Smooth muscle cell of the brain vasculature (primary cell): Measurements from ENCODE around the gene MTCL1.

ENCODE experiments used
- DNase-seq: peaks from one replicate; pipeline ENCODE4 v3.0.0-alpha.2; 2012; ENCODE audit warnings: low read depth, low spot score

The MTCL1 gene

DNA sequence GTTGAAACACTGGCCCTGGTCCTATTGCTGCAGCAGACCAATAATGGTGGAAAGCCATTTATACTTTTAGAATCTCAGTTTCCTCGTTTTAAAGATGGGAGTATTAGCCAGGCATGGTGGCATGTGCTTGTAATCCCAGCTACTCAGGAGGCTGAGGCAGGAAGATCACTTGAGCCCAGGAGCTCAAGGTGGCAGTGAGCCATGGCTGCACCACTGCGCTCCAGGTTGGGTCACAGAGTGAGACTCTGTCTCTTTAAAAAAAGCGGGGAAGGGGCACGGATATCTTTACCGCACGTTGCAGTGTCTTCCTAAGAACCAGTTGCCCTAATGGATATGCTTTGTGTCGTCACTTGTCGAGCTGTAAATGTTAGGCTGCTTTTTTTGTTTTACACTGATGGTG lies 8.3 kb downstream of the MTCL1 start:
- DNase-seq: no peak

DNA sequence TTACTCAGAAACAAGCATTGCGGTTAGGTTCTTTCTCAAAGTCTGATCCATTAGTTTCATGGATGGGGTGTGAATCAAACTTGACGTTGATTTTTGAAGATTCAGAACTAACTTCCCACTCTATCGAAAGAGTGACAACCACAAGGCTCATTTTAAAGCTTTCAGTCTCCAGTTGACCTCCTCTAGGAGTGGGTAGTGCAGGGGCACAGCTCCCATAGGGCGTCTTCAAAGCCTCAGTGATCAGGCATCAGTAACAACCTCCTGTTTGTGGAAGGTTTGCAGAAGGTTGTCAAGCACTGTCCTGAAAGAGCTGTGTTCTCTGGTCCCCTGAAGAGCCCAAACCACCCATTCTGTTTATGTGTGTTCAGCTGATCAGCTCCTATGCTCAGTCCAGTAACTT lies 10.2 kb downstream of the MTCL1 start:
- DNase-seq: no peak

DNA sequence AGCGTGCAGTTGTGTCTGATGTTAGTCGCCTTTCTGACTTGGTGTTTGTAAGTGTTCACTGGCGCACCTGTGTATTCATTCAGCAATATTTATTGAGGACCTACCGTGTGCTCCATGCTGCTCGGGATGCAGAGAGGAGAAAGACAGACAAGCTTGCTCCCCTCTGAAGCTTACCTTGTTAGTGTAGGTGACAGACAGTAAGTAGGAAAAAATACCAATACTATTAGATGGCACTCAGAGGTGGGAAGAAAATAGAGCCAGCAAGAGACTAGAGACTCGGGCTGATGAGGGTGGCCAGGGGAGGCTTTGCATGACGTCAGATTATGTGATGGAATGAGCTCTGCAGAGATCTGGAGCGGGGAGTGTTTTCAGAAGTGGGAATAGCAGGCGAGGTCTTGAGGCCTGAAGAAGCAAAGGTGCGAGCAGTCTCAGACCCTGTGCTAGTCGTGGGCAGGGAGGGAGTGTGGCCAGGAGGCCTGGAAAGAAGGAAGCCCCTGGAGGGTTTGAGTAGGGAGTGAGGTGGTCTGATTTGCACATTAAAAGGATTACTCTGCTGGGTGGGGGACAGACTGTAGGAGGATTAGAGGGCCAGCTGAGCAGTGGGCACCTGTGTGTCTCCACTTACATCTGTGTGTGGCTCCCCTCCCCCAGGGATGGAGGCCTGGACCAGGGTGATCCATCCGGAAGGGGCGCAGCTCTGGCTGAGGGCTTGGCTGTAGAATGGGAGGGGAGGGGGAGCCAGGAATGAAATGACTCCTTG lies 11.8 kb downstream of the MTCL1 start:
- no peak for DNase-seq

DNA sequence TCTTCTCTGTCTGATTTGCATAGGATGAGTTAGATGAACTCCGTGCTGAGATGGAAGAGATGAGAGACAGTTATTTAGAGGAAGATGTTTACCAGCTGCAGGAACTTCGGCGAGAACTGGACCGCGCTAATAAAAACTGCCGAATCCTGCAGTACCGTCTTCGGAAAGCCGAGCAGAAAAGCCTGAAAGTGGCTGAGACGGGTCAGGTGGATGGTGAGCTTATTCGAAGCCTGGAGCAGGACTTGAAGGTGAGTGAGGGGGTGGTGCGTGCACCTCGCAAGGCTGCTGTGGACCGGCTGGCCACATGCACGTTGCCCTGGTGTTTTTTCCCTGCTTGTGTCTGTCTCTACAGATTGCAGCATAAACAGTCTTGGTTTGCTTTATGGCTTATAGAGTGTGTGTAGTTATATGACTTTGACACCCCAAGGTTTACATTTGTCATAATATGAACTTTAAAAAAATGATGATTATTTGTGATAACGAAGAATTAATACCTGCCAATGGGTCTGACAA lies 13.1 kb downstream of the MTCL1 start:
- no peak for DNase-seq

DNA sequence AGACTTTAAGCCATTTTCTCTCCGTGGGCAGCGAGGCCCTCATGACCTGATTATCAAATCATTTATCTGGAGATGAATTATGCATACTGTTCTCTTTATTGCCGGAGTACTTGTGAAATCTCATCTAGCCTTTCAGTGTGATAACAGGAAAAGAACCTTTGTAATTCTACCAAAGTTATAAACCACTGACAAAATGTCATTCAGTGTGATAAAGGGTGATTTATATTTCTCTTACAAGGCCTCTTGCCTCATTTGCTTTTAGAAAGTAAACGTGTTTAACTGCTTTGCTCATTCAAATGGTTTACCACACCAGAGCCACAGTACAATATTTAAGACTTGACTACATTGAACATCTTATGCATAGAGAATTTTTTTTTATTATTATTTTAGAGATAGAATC lies 13.8 kb downstream of the MTCL1 start:
- DNase-seq: no peak

DNA sequence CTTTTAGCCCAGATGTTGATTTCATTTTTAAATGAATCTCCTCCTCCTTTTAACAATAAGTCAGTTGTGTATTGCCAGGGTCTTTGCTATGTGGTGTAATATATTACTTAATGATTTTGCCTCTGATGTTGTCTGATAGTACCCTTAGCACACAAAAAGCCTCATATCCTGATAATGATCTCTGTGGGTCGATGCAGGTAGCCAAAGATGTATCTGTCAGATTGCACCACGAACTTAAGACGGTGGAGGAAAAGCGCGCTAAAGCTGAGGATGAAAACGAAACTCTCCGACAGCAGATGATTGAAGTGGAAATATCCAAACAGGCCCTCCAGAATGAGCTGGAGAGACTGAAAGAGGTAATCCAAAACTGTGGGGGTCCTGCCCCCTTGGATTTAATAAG lies 14.8 kb downstream of the MTCL1 start:
- DNase-seq: no peak

DNA sequence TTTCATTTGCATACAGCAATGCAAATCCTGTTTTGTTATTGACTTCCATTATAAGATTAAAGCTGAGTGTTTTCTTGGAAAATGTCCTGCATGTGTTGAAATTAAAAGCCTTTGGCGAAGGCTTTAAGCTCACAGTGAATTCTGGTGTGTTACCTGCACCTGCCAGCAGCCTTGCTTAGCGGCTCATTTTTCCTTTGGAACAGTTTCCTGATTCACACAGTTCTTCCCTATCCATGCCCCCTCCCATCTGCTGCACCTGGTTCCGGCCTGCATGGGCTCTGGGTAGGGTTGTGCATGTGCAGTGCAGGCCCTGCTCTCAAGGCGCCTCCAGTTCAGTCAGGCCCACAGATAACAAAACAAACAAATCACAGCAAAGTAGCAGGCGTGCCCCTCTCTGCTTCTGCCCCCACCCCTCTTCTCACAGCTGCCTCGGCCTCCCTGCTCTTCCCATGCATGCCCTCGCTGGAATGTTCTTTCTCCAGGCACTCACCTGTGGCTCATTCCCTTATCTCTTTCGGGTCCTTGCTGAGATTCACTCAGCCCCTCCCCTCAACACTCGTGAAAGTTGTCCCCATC lies 15.8 kb downstream of the MTCL1 start:
- no peak for DNase-seq

DNA sequence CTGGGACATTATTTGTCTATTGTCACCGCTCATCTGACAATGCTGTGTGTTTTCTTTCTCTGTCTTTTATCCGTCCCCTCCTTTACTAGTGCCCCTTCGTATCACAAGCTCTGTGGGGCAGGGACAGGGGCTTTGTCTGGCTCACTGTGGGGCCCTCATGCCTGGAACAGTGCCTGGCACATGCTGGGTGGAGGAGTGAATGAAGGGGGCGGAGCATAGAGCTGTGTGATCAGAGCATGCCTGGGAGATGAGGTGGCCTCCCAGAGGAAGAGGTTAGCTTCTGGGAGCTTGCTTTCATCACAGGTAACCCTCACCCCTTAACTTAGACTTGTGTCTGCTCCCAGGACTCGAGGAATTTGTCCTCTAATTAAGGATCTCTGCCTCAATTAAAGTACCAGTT lies 16.4 kb downstream of the MTCL1 start:
- DNase-seq: no peak

DNA sequence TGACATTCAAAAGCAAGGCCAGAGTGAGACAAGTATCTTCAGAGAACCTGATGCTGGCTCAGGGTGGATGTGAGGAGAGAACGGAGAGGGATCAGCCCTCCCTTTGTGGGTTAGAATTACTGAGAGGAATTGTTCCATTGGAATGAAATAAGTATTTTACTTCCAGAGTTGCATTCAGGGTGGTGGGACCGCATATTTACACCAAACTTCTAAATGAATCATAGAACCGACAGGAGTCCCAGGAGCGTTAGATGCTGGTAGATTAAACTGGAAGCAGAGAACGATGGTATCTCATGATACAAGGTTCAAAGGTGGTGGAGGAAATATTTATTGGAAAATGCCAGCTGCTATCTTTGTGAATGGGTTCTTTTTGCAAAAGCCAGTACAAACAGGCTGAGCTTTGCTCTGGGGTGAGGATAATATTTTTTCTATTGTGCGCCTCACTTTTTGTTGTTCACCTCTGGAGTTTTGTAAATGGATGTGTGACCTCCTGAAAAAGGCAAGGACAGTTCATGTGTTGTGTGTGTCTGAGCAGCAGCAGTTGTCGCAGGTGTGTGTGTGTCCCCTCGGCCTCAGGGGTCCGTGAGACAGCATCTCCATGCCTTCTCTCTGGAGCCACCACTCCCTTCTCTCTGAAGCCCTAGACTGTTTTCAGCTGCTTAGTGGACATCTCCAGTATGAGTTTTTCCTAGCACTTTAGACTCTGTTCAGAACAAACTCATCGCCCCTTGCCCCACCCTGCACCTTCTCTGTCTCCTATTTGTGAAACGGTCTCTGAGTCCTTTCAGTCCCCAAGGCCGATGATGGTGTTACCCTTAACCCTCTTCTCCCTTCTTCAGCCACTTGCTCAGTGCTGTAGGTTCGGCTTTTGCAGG lies 17.8 kb downstream of the MTCL1 start:
- DNase-seq: no peak

DNA sequence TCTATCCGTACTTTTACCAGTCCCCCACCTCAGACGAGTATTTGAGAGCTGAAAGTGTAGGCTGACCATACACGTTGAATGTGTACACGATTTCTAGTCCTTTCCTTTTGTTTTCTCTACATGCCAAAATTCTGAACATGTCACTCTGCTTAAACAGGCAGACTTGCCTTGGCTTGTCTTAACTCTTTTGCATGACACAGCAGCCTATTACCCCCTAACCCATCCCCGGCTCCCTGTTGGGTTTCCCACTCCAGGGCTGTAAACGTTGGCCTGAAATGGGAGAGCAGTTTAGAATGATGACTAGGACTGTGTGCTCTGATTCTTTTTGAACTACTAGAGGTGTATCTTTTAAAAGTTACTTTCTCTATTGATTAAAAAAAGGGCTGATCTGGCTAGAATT lies 19.1 kb downstream of the MTCL1 start:
- DNase-seq: no peak

DNA sequence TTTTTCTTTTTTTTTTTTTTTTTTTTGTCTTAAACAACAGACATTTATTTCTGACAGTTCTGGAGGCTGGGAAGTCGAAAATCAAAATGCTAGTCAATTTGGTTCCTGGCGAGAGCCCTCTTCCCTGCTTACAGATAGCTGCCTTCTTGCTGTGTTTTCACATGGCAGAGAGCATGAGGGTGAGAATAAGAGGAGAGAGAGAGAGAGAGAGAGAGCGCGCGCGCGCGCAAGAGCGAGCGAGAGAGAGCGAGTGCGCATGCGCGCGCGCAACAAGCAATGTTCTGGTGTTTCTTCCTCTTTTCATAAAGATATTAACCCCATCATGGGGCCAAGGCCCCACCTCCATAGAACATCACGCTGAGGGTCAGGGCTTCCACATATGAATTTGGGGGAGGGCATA lies 20.9 kb downstream of the MTCL1 start:
- DNase-seq: no peak

DNA sequence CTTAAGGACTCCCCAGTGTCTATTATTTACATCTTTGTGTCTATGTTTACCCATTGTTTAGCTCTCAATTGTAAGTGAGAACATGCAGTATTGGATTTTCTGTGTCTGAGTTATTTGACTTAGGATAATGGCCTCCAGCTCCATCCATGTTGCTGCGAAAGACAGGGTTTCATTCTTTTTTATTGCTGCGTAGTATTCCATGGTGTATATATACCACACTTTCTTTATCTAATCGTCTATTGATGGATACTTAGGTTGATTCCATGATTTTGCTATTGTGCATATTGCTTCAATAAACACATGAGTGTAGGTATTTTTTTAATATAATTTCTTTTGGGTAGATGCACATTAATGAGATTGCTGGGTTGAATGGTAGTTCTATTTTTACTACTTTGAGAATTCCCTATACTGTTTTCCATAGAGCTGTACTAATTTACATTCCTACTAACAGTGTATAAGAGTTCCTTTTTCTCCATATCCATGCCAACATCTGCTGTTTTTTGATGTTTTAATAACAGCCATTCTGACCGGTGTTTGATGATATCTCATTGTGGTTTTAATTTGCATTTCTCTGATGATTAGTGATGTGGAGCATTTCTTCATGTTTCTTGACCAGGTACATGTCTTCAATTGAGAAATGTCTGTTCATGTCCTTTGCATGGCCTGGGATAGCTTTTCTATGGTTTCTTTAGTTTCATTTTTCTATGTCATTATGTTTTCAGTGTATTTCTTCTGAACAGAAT lies 21.8 kb downstream of the MTCL1 start:
- DNase-seq: no peak

DNA sequence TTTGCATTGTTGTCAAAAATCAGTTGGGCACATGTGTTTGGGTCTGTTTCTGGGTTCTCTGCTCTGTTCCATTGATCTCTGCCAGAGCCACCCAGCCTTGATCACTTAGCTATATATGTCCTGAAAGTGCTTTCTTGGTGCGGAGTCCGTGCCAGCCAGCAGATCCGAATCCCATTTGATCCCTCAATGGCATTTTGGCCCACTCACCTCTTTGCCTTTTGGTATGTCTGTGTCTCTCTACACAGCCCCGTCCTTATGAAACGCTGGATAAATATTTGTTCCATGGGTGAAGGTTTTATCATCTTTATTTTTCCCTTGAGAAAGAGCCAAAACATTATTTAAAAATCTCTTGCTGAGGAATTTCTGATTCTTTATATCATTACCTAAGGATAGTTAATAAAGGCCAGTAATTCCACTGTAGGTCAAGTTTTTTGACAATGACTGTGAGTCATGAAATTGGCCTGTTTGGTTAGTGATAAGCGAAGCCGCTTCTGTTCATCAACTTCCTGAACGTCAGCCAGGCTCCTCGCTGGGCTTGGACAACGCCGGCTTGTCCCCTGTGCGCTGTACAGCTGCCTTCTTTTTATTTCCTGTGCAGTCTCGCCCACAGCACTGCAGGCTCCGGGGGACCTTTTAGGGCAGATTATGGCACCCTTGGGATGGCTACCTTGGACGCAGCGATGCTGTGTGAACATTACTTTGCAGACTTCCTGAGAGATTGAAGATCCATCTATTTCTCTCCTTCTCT lies 24.9 kb downstream of the MTCL1 start:
- DNase-seq: peak; percentile 44

DNA sequence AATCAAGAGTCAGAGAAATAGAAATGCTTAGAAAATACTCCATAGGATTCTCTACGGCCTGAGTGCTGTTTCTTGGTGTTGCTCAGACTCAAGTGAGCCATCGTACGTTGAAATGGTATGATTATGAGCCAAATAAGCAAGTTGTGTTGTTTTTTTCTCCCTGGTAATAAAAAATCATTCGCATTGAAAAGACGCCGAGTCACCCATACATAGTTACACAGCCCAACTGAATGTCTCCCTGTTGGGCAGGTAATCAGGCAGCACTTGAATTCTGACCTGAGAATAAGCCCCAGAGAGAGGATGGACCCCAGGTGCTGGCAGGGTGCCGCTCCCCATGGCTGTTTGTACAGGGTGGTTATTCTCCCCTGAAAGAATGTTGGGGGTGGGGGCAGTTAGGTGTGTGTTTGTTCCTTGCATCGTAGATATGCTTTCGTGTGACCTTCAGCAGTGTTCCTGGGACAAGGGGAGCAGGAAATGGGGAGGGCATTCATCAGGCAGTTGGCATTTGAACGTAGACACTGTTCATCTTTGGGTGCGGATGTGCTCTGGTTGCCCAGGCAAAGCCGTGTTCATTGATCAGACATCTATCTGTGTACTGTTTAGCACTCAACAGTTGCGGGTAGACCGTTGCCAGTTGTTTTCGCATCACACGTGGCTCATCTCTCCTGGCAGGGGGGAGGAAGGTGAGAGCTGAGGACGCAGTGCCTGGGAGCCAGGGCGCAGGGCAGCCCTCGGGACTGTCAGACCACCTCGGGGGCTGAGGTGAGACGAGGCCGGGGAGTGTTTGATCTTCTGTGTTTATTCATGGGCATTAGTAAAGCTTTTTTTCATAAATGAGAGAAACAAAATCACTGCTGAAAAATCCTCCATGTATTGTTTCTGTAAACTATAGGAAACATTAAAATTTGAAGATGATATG lies 27.3 kb downstream of the MTCL1 start:
- no peak for DNase-seq

DNA sequence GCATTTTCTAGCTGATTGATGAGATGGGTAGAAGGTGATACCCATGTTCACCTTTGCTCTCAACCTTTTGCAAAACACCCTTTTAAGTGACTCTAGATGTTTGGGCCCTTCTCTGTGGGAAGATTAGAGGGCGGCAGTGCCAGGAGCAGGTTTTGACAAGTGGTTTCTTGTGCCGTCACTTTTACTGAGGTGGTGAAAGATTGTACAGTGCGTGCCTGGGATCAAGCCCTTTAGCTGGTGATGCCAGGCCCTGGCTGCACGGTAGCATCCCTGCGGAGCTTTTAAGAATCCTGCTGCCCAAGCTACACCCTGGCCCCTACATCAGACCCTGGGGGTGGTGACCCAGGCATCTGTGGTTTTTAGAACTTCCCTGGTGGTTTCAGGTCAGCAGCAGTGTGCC lies 29.1 kb downstream of the MTCL1 start:
- no peak for DNase-seq

DNA sequence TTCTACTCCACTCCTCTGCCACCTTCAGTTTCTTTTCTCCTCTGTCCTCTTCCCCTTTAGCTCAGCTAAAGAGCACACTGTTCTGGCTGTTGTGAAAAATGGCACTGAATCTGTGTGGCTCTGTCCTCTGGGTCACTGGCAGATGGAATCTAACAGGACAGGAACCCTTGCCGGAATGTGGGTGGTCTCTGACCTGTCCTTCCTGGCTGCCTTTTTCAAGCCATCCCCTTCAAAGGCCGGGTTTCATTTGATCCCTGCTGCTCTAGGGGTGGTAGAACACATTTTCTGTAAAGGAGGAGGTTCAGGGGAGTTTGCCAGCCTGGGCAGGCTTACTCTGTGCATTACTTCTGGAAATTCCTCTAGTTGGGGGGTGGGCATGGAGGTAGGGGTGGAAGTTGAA lies 29.9 kb downstream of the MTCL1 start:
- DNase-seq: no peak

DNA sequence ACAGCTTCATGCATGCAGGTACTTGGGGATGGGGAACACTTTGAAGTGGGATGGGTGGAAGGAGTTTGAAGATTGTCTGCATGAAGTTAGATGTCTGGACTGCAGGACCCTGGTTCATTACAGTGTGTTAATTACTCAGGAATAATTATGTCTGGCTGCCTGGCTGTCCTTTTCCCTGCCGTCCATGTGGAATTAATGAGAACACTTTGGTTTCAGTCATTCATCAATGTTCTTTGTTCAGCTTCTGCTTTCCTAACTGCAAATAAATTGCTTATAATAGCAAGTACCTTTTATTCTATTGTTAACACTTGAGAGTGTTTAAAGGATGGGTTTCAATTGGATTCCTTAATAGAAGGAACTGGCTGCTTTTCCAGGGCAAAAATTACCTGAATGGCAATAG lies 35.8 kb downstream of the MTCL1 start:
- DNase-seq: no peak

DNA sequence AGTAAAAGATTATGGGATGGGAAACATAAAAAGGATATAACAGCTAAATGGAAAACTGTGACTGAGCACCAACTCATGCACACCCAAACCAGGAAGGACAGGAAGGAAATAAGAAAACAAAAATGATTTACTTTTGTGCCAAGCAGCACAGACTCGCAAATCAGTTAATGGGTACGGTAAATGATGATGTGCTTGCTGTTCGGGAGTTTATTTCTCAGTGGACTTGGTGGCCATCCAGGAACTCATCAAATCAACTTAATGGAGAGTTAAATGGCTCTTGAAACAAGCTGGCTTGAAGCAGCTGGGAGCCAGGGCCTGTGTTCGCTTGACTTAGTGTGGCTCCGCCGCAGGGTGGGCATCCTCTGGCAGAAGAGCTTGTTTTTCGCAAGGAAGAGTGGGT lies 36.2 kb downstream of the MTCL1 start:
- DNase-seq: no peak

DNA sequence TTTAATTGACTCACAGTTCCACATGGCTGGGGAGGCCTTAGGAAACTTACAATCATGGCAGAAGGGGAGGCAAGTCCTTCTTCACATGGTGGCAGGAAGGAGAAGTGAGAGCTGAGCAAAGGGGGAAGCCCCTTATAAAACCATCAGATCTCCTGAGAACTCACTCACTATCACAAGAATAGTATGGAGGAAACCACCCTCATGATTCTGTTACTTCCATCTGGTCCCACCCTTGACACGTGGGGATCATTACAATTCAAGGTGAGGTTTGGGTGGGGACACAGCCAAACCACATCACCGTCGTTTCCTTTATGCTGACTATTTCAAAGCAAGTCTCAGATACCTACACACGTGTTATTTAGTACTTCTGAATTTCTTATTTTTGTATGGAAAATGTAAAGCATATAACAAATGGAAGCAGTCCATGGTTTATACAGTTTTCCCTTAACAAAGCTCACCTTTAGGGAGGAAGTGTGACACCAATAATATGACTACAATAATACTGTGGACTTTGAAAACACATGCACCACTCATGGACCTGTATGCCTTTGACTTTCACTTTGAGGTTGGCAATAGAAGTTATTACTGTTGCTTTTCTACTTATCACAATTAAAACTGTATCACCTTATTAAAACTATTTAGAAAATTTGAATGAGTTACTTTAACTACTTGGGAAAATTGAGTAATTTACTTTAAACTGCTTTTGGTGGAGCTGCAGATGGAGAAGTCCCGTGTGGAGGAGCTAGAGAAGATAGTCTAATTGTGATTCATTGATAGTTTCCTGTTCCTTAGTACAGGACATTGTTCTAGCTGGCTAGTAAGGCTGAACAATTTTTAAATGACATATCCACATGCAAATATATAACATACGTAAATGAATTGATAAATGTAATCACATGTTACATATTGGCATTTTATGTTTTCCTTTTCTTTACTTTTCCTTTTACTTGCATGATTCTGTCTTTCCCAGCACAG lies 37.3 kb downstream of the MTCL1 start:
- no peak for DNase-seq
